ENCODE results near the gene CRYGN. TPM values are rescaled to one million over a fixed set of nuclear protein-coding genes. Genes with fewer than 3 reads are reported as not detected.

The CRYGN gene, protein sequence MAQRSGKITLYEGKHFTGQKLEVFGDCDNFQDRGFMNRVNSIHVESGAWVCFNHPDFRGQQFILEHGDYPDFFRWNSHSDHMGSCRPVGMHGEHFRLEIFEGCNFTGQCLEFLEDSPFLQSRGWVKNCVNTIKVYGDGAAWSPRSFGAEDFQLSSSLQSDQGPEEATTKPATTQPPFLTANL
- total RNA-seq: under 1 TPM in 1 of 2 experiments, not detected in 1; 0.35 TPM

DNA sequence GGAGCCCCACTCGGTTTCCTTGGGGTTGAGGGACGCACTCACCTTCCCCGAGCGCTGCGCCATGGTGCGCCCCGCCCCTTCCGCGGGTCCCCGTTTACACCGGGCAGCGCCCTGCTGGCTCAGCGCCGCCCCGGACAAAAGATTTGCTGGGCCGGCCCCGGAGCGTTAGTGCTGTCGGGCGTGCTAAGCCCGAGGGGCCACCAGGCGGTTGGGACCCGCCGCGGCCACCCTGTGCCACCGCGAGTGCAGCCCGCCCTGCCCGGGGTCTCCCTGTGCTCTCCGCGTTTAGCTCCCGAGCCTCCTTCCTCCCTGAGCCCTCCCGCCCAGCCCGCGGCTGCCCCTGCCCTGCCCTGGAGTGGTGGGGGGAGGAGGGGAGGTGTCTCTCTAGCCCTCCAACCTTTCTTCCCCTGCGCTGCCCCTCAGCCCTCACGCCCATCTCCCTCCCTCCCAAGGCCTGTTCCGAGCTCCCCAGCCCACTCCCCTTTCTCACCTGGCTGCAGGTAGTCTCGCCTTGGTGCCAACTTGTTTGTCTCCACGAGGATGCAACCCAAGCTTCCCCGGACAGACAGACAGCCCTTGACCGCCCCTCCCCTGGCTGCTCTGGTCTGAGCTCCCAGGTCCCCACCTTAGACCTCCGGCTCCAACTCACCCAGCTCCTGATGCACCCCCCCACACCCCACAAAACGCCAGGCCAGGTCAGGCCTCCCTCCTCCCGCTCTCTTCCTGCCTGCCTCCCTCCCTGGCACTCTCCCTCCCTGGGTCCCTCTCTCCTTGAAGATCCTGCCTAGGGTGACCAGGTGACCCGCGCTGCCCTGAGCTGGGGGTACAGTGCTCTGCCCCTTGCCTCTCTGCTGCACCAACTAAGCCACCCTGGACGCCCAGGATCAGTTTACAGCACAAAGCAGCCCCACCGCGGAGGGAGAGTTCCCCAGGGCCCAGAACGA is at the start of gene CRYGN:
TSS of gene CRYGN (minus strand) at position 287 of the 944 bp plus-strand sequence. CDS start at position 63, 224 bp downstream.
- H3K9me3 Mint-ChIP-seq: no peaks in the 10 kb centered on the region
- H3K27me3 Mint-ChIP-seq: peaks cover 17% of the 10 kb centered on the region
- H3K4me3 Mint-ChIP-seq: no peak within 1 kb of the TSS
- no peak for DNase-seq
- no peaks in the 10 kb centered on the region for H3K36me3 Mint-ChIP-seq (ENCODE audit: low read depth)
- POLR2A ChIA-PET: interaction anchor here (1.5 to 1.6 kb wide), 2 partner anchors 8 to 10 kb away, joined by 4 read pairs; no protein-coding TSS in a partner anchor
- CTCF ChIA-PET: interaction anchor here (0.8 to 1.5 kb wide), 4 partner anchors 8 to 196 kb away, joined by 3 to 6 read pairs (median 3); no protein-coding TSS in a partner anchor
- peaks cover 12% of the 10 kb centered on the region for H3K4me1 Mint-ChIP-seq
- no peak within 1 kb of the TSS for H3K27ac Mint-ChIP-seq

GRCh38 chr7:151489498-151489897 is 49.6 kb upstream of the CRYGN start:
- Mint-ChIP-seq H3K27me3 (no peaks in the 10 kb centered on the region), H3K9me3 (no peaks in the 10 kb centered on the region), H3K4me3 (no peak overlapping the region), H3K4me1 (peaks cover 11% of the 10 kb centered on the region), H3K27ac (no peak overlapping the region), H3K36me3 (ENCODE audit: low read depth) (peaks cover 50% of the 10 kb centered on the region)
- POLR2A ChIA-PET: no interaction called here
- DNase-seq: no peak
- CTCF ChIA-PET: no interaction called here

DNA sequence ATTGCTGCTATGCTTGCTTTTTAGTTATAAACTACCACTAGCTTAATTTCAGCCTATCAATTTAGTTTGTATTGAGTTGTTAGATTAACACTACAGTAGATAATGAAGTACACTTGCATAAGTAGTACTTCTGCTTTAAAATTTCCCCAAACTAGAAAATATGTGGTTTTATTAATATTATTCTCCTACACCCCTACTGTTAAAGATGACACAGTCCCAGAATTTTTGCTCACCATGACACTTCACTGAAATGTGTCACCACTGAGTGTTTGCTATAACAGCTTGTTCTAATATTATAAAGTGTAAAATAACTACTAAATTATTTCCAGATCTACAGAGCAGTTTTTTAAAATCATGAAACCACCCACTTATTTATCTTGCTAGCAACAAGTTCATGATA is 48.2 kb upstream of the CRYGN start:
- Mint-ChIP-seq H3K4me3 (no peak overlapping the region), H3K27me3 (no peaks in the 10 kb centered on the region), H3K9me3 (no peaks in the 10 kb centered on the region), H3K36me3 (ENCODE audit: low read depth) (peaks cover 60% of the 10 kb centered on the region), H3K27ac (no peak overlapping the region), H3K4me1 (peaks cover 4% of the 10 kb centered on the region)
- DNase-seq: no peak
- ChIA-PET POLR2A (no interaction called here), CTCF (no interaction called here)

DNA sequence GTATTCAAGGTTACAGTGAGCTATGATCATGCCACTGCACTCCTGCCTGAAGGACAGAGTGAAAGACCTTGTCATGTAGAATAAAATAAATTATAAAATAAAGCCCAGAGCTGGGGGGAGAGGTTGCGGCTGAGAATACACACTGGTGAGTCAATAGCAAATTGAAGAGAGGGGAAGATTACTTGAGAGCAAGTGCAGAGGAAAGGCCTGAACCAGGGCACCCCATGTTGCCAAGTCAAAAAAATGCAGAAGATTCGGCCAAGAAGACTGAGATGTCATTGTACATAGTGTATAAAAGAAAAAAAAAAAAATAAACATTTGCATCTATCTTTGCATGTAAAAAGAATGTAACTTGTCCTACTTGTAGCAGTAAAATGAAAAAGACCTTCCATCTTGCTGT is 47.3 kb upstream of the CRYGN start:
- Mint-ChIP-seq H3K27ac (no peak overlapping the region), H3K36me3 (ENCODE audit: low read depth) (peaks cover 67% of the 10 kb centered on the region), H3K9me3 (no peaks in the 10 kb centered on the region), H3K27me3 (no peaks in the 10 kb centered on the region), H3K4me1 (peaks cover 10% of the 10 kb centered on the region), H3K4me3 (no peak overlapping the region)
- ChIA-PET POLR2A (no interaction called here), CTCF (interaction anchor here (0.7 kb wide), 1 partner anchor 145 kb away, joined by 3 read pairs; no protein-coding TSS in a partner anchor)
- no peak for DNase-seq

DNA sequence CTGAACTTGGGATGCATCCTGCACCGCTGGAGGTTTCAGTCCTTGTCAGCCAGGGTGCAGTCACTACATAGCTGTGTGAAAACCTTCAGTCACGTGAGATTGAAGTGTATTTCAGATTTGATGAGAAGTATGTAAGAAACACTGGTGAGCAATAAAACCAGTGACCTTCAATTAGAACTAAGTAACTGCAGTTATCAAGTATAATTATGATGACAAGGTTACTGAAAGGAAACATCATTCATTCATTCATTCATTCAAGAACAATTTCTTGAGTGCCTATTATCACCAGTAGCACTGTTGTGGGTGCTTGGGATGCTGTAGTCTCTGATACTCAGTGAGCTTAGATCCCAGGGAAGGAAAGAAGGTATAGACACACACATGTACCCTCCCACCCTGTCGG is 46.1 kb upstream of the CRYGN start:
- Mint-ChIP-seq H3K27ac (no peak overlapping the region), H3K9me3 (no peaks in the 10 kb centered on the region), H3K4me1 (peaks cover 20% of the 10 kb centered on the region), H3K4me3 (no peak overlapping the region), H3K27me3 (no peaks in the 10 kb centered on the region), H3K36me3 (ENCODE audit: low read depth) (peaks cover 74% of the 10 kb centered on the region)
- DNase-seq: no peak
- CTCF ChIA-PET: no interaction called here
- POLR2A ChIA-PET: interaction anchor here (1.8 kb wide), 1 partner anchor 32 kb away, joined by 5 read pairs; no protein-coding TSS in a partner anchor

DNA sequence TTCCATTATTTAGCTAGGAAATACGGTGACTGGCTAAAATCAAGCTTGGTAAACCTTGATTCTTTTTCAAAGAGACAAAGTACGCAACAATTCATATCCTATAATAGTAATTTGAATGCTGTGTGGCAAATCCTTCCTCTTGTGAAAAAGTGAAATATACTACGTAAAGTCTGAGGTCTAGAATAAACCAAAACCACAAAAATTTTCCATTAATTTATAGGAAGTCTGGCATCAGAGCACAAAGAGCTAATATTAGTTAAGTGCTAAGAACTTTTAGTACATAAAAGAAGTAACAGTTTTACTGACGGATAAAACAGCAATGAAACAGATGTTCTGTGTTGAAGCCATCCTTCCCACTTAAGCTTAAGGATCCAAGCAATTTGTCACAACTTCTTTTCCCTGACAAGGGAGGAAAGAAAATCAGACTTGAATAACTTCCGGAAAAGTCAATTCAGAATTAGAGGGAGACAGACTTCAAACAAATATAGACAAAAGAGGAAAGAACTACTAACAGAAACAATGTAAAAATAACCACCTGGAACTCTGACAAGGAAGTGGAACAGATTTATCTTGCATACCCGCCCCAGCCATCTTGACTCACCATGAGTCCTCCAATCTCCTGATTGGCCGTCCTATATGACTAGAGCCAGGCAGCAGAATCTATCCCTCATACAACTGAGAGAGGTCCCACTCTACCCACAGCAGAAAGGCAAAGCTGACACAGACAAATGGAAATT is 45.2 kb upstream of the CRYGN start:
- no peak for DNase-seq

GRCh38 chr7:151483711-151483983 is 43.7 kb upstream of the CRYGN start:
- CTCF ChIA-PET: no interaction called here
- Mint-ChIP-seq H3K27me3 (no peaks in the 10 kb centered on the region), H3K4me1 (peaks cover 20% of the 10 kb centered on the region), H3K36me3 (ENCODE audit: low read depth) (peaks cover 68% of the 10 kb centered on the region), H3K27ac (peak overlapping the region; percentile 42), H3K4me3 (no peak overlapping the region), H3K9me3 (no peaks in the 10 kb centered on the region)
- POLR2A ChIA-PET: no interaction called here
- no peak for DNase-seq

More for the DNA sequence above, 45.2 kb upstream of the CRYGN start:
- Mint-ChIP-seq H3K27me3 (no peaks in the 10 kb centered on the region), H3K9me3 (no peaks in the 10 kb centered on the region), H3K36me3 (ENCODE audit: low read depth) (peaks cover 70% of the 10 kb centered on the region), H3K4me1 (peaks cover 20% of the 10 kb centered on the region), H3K4me3 (no peak overlapping the region), H3K27ac (no peak overlapping the region)
- ChIA-PET POLR2A (interaction anchor here (1.8 kb wide), 1 partner anchor 32 kb away, joined by 5 read pairs; no protein-coding TSS in a partner anchor), CTCF (interaction anchor here (1.1 kb wide), 1 partner anchor 170 kb away, joined by 3 read pairs; no protein-coding TSS in a partner anchor)

GRCh38 chr7:151482883-151483710 is 43.2 kb upstream of the CRYGN start:
- H3K9me3 Mint-ChIP-seq: no peaks in the 10 kb centered on the region
- H3K27me3 Mint-ChIP-seq: no peaks in the 10 kb centered on the region
- H3K4me1 Mint-ChIP-seq: peaks cover 20% of the 10 kb centered on the region
- no peak for DNase-seq
- CTCF ChIA-PET: interaction anchor here (0.5 to 1.3 kb wide), 3 partner anchors 23 to 149 kb away, joined by 3 read pairs; no protein-coding TSS in a partner anchor
- POLR2A ChIA-PET: no interaction called here
- H3K4me3 Mint-ChIP-seq: no peak overlapping the region
- H3K27ac Mint-ChIP-seq: no peak overlapping the region
- H3K36me3 Mint-ChIP-seq (ENCODE audit: low read depth): peaks cover 68% of the 10 kb centered on the region

DNA sequence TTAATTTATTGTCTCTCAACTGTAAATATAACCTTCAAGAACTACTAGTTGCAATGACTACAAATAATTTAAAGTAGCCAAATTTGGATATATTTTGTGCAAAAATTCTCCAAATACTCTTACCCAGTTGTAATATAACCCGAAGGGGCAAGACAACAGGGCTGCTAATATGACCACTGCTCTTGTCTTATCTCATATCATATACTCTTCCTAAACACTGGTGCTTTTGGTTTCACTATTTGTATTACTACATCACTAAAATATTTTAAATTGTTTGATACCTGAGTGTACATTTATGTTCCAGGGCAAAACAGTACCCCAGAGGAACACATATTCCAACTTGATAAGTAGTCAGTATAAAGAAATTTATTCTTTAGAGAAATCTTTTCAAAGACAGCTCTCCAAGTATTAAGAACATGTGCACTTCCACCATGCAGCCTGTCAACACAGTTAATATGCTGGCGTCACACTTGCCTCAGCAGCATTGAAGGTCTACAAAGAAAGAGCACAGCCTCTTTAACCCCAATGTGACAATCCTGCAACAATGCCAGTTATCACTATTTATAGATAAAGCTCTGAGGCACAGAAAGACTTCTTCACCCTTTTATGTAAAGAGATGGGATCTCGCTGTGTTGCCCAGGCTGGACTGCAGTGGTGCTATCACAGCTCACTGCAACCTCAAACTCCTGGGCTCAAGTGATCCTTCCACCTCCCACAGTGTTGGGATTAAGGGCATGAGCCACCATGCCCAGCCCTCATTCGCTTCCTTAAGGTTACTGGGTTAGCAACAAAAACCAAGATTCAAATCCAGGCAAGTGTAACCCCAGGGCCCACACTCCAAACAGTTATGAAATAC is 41.9 kb upstream of the CRYGN start:
- Mint-ChIP-seq H3K9me3 (no peaks in the 10 kb centered on the region), H3K27ac (no peak overlapping the region), H3K36me3 (ENCODE audit: low read depth) (peaks cover 67% of the 10 kb centered on the region), H3K27me3 (no peaks in the 10 kb centered on the region), H3K4me3 (no peak overlapping the region), H3K4me1 (peaks cover 20% of the 10 kb centered on the region)
- CTCF ChIA-PET: interaction anchor here (0.9 to 1.3 kb wide), 2 partner anchors 34 to 150 kb away, joined by 3 read pairs; no protein-coding TSS in a partner anchor
- POLR2A ChIA-PET: interaction anchor here (0.6 to 0.8 kb wide), 2 partner anchors 39 to 142 kb away, joined by 3 read pairs; no protein-coding TSS in a partner anchor
- no peak for DNase-seq

- Mint-ChIP-seq H3K4me1 (peaks cover 31% of the 10 kb centered on the region), H3K27me3 (no peaks in the 10 kb centered on the region), H3K27ac (no peak overlapping the region), H3K4me3 (no peak overlapping the region), H3K36me3 (ENCODE audit: low read depth) (peaks cover 55% of the 10 kb centered on the region), H3K9me3 (no peaks in the 10 kb centered on the region)
- DNase-seq: no peak
- CTCF ChIA-PET: no interaction called here
- POLR2A ChIA-PET: no interaction called here
Observed at GRCh38 chr7:151477867-151478266, 37.9 kb upstream of the CRYGN start.

GRCh38 chr7:151472644-151473380 is 32.9 kb upstream of the CRYGN start:
- POLR2A ChIA-PET: interaction anchor here (1.1 kb wide), 1 partner anchor 19 kb away, joined by 3 read pairs; no protein-coding TSS in a partner anchor
- Mint-ChIP-seq H3K9me3 (no peaks in the 10 kb centered on the region), H3K36me3 (ENCODE audit: low read depth) (peaks cover 80% of the 10 kb centered on the region), H3K4me1 (peaks cover 58% of the 10 kb centered on the region), H3K27ac (peak overlapping the region; percentile 72), H3K4me3 (no peak overlapping the region), H3K27me3 (no peaks in the 10 kb centered on the region)
- CTCF ChIA-PET: interaction anchor here (1.7 kb wide), 1 partner anchor 158 kb away, joined by 3 read pairs; no protein-coding TSS in a partner anchor
- DNase-seq: no peak

All from activated CD4-positive, alpha-beta memory T cell treated with anti-CD3 and anti-CD28 coated beads, Interleukin-2, amount 10 ng/mL, durations not matched to agents 7 days and 5 days (primary cell).